ENCODE data around the gene ZMYND15.

ZMYND15 gene

GRCh38 chr17:4738136-4739121 is 1.2 kb upstream of the ZMYND15 start:
- H3K27ac ChIP-seq, result peak overlapping the region; percentile 93
- H3K4me3 ChIP-seq (ENCODE audit: low read depth in 1 of 2, low read length in 1 of 2), result peak overlapping the region; percentile 91
- H3K36me3 ChIP-seq, result peaks cover 17% of the 10 kb centered on the region
- peaks cover 60% of the 10 kb centered on the region for H3K27me3 ChIP-seq
- H3K9me3 ChIP-seq, result no peaks in the 10 kb centered on the region
- H3K4me1 ChIP-seq (ENCODE audit: control insufficient read depth in 1 of 2, insufficient read depth in 1 of 2, low read depth in 1 of 2, low read length in 1 of 2), result peaks cover 55 to 60% of the 10 kb centered on the region in 2 experiments
- TF ChIP-seq CTCF (IDR thresholded peaks at IDR 0.05), result no peak

- peaks cover 2% of the 10 kb centered on the region for H3K36me3 ChIP-seq
- peak overlapping the region; percentile 93 for H3K27ac ChIP-seq
- no peak for TF ChIP-seq CTCF (IDR thresholded peaks at IDR 0.05)
- peaks cover 39 to 44% of the 10 kb centered on the region in 2 experiments for H3K4me1 ChIP-seq (ENCODE audit: control insufficient read depth in 1 of 2, insufficient read depth in 1 of 2, low read depth in 1 of 2, low read length in 1 of 2)
- no peaks in the 10 kb centered on the region for H3K9me3 ChIP-seq
- peak overlapping the region; percentile 91 for H3K4me3 ChIP-seq (ENCODE audit: low read depth in 1 of 2, low read length in 1 of 2)
- peaks cover 76% of the 10 kb centered on the region for H3K27me3 ChIP-seq
Measured at GRCh38 chr17:4740025-4740351, 355 bp downstream of the ZMYND15 start.

GRCh38 chr17:4740584-4740983 is 951 bp downstream of the ZMYND15 start:
- Histone ChIP-seq H3K27me3 (peaks cover 82% of the 10 kb centered on the region), H3K4me1 (ENCODE audit: control insufficient read depth in 1 of 2, insufficient read depth in 1 of 2, low read depth in 1 of 2, low read length in 1 of 2) (peaks cover 33 to 38% of the 10 kb centered on the region in 2 experiments), H3K9me3 (no peaks in the 10 kb centered on the region), H3K36me3 (no peaks in the 10 kb centered on the region), H3K27ac (peak overlapping the region; percentile 93), H3K4me3 (ENCODE audit: low read depth in 1 of 2, low read length in 1 of 2) (peak overlapping the region in 1 of 2 experiments; percentile 91)
- no peak for TF ChIP-seq CTCF (IDR thresholded peaks at IDR 0.05)

- Histone ChIP-seq H3K4me3 (ENCODE audit: low read depth in 1 of 2, low read length in 1 of 2) (no peak overlapping the region), H3K9me3 (no peaks in the 10 kb centered on the region), H3K36me3 (no peaks in the 10 kb centered on the region), H3K4me1 (ENCODE audit: control insufficient read depth in 1 of 2, insufficient read depth in 1 of 2, low read depth in 1 of 2, low read length in 1 of 2) (peaks cover 23 to 28% of the 10 kb centered on the region in 2 experiments), H3K27ac (no peak overlapping the region), H3K27me3 (peaks cover 91% of the 10 kb centered on the region)
- TF ChIP-seq CTCF (IDR thresholded peaks at IDR 0.05), result no peak
Measured at GRCh38 chr17:4741544-4741943, 1.9 kb downstream of the ZMYND15 start.

GRCh38 chr17:4742133-4742532 is 2.5 kb downstream of the ZMYND15 start:
- Histone ChIP-seq H3K36me3 (no peaks in the 10 kb centered on the region), H3K9me3 (no peaks in the 10 kb centered on the region), H3K4me3 (ENCODE audit: low read depth in 1 of 2, low read length in 1 of 2) (no peak overlapping the region), H3K27me3 (peaks cover 93% of the 10 kb centered on the region), H3K27ac (no peak overlapping the region), H3K4me1 (ENCODE audit: control insufficient read depth in 1 of 2, insufficient read depth in 1 of 2, low read depth in 1 of 2, low read length in 1 of 2) (peaks cover 18 to 23% of the 10 kb centered on the region in 2 experiments)
- TF ChIP-seq CTCF (IDR thresholded peaks at IDR 0.05), result no peak

All from neutrophil (primary cell).